Left forelimb (tissue), 1 donor: ENCODE measurements around the gene CDCP1.
"Not testable (repeated sequence)": the region's sequence is repeated elsewhere in the genome, so short reads cannot be mapped to it uniquely, and the experiment has no call there.

Experiments
- DNase-seq: peaks from one replicate; pipeline ENCODE4 v3.0.0-alpha.2; 2018; ENCODE audit warnings: low spot score

CDCP1 gene

GRCh38 chr3:45170096-45170495 is 23.9 kb upstream of the CDCP1 start:
- DNase-seq = no peak

- no peak for DNase-seq
Observed at GRCh38 chr3:45169125-45169904, 23.1 kb upstream of the CDCP1 start.

DNA sequence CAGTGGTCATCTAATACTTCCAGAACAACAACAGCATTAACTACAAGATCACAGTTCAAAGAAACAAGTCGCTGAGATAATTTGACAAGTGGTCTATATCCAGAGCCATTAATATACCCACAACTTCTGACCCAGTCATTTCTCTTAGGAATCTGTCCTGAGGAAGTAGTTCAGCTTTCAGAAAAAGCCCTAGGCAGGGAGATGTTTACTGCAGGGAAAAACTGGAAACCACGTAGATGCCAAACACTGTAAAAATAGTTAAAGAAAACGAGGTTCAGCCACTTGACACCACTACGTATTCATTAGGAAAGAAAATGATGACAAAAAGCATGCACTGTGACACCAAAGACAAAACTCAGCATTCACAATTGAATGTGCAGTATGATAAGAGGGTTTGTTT is 22.3 kb upstream of the CDCP1 start:
- DNase-seq = no peak

DNA sequence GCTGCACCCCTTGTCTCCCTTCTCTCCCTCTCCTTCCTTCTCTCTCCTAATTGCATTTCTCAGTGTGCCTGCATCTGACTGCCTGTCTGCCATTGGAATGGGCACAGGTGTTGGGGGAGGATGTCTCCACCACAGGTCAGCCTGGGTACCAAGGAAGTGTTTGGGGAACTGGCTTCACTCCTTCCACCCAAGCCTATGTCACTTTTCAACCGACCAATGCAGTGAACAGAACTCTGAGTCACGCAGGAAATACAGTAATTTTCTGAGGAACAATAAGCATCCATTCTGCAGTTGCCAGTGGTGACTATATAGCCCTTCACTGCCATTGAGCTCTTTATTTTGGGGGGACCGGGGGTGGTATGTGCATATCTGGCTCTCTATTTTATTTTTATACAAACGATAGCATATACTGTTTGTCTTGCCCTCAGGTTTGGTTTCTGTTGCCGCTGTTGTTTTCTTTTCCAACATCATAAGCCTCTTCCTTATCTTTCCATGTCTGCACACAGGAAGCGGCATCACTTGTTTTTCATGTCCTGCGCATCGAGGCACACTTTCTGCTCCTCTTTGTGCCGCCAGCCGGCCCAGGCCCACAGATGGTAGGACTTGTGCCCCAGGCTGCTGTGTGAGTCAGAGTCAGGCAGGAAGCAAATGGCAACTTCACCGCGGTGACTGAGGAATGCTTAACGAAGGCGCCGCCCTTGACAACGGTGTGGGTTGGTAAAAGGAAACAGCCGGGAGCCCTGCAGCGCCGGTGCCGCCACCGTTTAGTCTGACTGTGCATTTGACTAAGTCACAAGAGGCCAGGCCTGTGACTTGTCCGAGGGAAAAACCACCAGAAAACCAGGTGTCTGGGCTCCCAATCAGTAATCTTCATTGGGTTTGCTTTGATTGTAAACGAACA is 21.1 kb upstream of the CDCP1 start:
- no peak for DNase-seq

GRCh38 chr3:45166321-45166879 is 20.2 kb upstream of the CDCP1 start:
- no peak for DNase-seq

GRCh38 chr3:45165497-45166283 is 19.5 kb upstream of the CDCP1 start:
- no peak for DNase-seq

GRCh38 chr3:45164056-45164455 is 17.9 kb upstream of the CDCP1 start:
- no peak for DNase-seq

- no peak for DNase-seq
Observed at GRCh38 chr3:45163481-45163880, 17.3 kb upstream of the CDCP1 start.

GRCh38 chr3:45154641-45155147 is 8.5 kb upstream of the CDCP1 start:
- no peak for DNase-seq

DNA sequence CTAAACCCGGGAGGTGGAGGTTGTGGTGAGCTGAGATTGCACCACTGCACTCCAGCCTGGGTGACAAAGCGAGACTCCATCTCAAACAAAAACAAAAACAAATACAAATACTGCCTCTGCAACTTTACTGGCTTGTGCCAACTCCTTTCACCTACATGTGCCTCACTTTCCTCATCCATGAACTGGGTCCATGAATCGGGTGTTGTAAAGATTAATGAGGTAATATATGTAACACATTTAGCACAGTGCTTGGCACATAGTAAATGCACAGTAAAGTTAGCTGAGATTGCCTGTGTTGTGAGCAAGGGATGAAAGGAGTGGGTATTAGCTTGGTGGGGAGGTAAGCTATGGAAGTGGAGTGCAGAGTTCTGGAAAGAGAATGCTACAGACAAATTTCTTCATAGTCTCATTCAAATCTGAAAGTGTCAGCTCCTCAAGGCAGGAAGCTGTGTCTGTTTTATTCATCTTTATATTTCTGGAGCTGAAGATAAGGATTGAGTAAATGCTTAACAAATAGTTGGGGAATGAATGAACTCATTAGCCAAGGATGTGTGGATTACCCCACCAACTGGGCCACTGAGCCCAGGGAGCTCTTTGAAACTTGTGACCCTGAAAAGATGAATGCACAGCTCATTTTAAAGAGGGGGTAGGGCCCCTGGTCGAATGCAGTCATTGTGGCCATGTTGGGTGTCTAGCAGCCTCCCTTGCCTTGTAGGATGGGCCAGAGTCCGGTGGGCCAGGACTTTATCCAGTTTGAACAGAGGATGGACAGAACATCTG is 7.7 kb upstream of the CDCP1 start:
- DNase-seq = no peak

- DNase-seq = no peak
Observed at GRCh38 chr3:45152307-45152706, 6.1 kb upstream of the CDCP1 start.

DNA sequence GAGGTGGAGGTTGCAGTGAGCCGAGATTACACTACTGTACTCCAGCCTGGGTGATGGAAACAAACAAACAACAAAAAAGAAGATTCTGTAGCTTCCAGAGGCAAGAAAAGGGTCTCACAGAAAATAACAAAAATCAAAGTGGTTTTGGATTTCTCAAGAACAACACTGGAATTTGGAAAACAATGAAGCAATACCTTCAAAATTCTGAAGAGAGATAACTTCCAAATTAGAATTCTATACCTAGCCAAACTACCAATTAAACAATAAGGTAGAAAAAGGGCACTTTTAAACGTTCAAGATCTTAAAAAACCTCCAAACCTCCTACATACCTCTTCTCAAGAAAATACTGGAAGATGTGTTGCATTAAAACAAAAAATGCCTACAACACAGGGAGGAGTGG is 4.9 kb upstream of the CDCP1 start:
- DNase-seq = no peak

DNA sequence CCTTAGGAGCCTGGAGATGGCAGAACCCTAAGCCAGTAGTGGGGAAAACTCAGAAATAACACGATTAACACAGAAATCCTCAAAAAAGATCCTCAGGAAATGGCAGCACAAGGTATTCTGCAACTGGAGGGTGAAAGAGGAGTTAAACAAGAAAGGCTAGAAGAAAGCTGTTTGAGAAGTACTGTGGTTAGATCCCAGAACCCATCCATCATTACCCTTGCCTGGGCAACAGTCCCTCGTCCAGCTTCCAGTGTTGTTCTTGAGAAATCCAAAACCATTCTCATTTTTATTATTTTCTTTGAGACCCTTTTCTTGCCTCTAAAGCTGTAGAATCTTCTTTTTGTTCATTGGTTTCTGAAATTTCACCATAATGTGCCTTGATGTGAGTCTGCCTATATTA is 2.7 kb upstream of the CDCP1 start:
- no peak for DNase-seq

GRCh38 chr3:45145223-45145622 is 955 bp downstream of the CDCP1 start:
- DNase-seq = no peak

- no peak for DNase-seq
Observed at GRCh38 chr3:45143673-45144671, 2.2 kb downstream of the CDCP1 start.

- not testable (repeated sequence) for DNase-seq
Observed at GRCh38 chr3:45140770-45141155, 5.4 kb downstream of the CDCP1 start.

DNA sequence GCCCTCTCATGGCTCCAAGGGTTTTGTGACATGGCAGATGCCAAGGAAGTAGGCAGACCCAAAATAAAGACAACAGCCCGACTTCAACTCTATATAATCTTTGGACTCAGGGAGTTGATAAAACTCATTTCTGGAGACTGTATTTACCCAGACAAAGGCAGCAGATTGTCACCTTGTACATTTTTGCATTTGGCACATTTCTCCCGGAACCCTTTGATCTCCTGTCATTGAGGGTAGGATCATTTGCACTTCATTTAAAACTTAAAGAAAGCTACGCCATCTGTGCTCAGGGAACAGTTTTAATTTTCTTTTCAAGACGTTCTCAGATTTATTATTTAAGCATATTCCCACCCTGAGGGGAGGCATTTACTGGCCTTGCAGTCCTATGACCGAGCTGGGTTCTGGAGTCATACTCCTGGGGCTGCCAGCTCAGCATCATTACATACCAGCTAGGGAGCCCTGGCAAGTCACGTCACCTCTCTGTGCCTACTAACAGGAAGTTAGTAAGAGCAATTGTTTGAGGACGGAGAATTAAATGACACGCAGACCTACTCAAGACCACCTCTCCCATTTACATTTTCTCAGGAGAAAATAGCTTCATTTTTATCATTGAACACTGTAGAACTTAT is 5.9 kb downstream of the CDCP1 start:
- no peak for DNase-seq

- no peak for DNase-seq
Observed at GRCh38 chr3:45139372-45140140, 6.6 kb downstream of the CDCP1 start.
